NB4 (cell line): ENCODE results near the gene SYT8.

ENCODE experiments used
- POLR2A ChIP-seq: IDR thresholded peaks from 2 replicates; pipeline ENCODE4 v1.6.1; 2011; ENCODE audit warnings: mild to moderate bottlenecking; ENCODE audit not compliant: insufficient read length; ENCODE audit errors: extremely low read depth
- TF ChIP-seq, protein P1 (sequence below): IDR thresholded peaks from one replicate; pipeline ENCODE4 v1.5.1; 2012; ENCODE audit warnings: low read depth, low read length

DNA sequence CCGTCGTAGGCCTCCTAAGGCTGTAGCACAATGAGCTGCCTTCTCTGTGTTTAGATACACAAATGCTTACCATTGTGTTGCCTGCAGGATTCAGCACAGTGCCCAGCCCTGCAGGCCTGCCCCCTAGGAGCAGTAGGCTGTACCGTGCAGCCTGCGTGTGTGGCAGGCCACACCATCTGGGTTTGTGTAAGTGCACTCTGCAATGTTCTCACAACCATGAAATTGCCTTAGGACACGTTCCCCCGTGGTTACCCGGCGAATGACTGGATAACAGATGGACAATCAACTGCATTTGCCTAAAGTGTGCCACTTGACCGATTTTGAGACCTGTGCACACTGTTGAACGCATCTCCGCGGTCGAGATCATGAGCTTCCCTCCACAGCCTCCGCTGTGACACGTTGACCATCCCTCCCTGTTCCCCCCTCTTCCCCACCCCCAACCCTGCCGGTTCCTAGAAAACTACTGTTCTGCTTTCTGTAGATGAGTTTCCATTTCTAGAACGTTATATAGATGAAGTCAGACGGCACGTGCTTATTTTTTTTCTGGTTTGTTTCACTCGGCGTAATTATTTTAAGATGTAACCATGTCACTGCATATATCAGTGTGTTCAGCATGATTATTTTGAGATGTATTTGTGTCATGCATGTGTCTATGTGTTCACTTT lies 48.9 kb upstream of the SYT8 start:
- TF ChIP-seq, protein P1, sequence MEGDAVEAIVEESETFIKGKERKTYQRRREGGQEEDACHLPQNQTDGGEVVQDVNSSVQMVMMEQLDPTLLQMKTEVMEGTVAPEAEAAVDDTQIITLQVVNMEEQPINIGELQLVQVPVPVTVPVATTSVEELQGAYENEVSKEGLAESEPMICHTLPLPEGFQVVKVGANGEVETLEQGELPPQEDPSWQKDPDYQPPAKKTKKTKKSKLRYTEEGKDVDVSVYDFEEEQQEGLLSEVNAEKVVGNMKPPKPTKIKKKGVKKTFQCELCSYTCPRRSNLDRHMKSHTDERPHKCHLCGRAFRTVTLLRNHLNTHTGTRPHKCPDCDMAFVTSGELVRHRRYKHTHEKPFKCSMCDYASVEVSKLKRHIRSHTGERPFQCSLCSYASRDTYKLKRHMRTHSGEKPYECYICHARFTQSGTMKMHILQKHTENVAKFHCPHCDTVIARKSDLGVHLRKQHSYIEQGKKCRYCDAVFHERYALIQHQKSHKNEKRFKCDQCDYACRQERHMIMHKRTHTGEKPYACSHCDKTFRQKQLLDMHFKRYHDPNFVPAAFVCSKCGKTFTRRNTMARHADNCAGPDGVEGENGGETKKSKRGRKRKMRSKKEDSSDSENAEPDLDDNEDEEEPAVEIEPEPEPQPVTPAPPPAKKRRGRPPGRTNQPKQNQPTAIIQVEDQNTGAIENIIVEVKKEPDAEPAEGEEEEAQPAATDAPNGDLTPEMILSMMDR: no peak
- no peak for TF ChIP-seq POLR2A
